ENCODE data around the gene MBIP.

MBIP gene

DNA sequence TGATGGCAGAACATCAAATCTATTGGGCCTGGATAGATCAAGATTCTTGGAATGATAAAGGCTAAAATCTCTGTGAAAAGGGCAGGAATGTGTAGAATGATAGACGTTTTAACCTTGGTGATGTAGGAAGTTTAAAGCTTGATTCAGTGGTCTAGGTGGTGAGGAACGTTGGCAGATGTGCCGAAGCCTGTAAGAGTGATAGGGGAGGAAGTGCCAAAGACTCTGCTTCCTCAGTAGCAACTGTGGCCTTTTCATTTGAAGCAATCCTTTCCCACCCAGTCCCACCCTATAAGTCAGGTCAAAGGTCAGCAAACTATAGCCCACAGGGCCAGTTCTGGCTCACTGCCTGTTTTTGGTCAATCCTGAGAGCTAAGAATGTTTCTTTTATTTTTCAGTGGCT lies 62.2 kb downstream of the MBIP start:
- DNase-seq: no peak

DNA sequence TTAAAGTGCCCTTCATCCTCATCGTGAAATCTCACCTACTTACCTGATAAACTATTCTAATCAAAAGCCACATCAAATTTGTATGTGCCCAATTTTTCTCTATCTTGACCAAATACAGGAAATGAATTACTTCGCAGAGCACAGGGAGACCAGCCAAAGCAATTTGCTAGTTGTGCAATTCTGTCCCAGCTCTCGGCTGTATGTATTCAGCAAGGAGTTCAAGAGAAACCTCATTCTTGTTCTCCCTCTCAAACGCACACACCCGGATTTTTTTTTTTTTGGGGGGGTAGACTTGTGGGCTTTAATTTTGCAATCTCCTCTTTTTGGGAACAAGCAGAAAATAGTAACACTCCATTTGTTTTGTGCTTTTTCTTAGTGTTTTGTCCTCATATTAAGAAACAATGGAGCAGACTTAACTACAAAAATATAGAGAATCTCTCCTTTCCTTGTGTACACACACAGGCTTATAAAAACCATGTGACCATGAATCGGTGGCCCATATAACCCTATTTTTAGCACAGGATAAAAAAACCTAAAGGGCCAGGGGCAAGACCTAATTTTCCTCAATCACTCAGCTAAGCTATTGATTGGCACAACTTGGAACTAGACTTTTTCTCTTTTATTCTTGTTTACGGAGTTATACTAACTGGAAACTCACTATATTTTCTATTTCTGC lies 64.2 kb downstream of the MBIP start:
- no peak for DNase-seq

DNA sequence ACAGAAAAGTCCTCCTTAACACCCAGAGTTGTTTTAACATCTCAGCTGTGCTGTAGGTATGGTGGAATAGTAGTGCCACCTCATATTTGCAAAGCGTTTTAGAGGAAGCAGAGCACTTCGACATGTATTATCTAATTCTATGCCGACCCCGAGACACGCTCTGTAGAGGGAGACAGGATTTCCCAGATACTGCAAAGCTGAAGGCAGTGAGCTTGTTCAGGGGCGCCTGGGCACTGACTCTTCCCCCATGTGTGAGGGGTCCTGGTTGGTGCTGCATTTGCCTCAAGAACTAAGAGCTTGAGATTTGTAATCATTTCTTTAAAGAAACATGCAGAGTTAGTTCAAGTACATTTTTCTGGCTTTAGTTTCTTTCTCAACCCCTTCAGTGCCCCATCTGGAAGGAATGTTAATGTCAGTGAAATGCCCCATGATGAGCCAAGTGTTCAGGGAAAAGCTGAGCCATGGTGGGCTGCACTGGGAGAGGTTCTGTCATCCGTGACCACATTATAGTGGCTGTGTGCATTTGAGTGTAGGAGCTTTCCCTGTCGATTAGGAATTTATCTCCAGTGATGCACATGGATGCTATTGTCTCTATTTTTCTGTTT lies 66.3 kb downstream of the MBIP start:
- DNase-seq: no peak

Data from activated CD8-positive, alpha-beta memory T cell treated with anti-CD3 and anti-CD28 coated beads, Interleukin-2, amount 50 U/mL, for 48 hours (primary cell).